HepG2 (cell line): ENCODE results near the gene SMAD7. TPM values are rescaled to one million over a fixed set of nuclear protein-coding genes. Genes with fewer than 3 reads are reported as not detected.

Source experiments
- KDM4B ChIP-seq: sonication (generic); formaldehyde crosslinking; IDR thresholded peaks from 2 replicates; pipeline ENCODE4 v1.4.0; 2020; ENCODE audit warnings: missing genetic modification reagents
- NFIB ChIP-seq: sonication (generic); formaldehyde crosslinking; IDR thresholded peaks from 2 replicates; pipeline ENCODE4 v1.9.0; 2021; ENCODE audit warnings: missing genetic modification reagents, mild to moderate bottlenecking, borderline replicate concordance
- NR1H2 ChIP-seq: sonication (generic); formaldehyde crosslinking; IDR thresholded peaks from 2 replicates; pipeline ENCODE4 v1.8.1; 2022; ENCODE audit warnings: low read depth, missing genetic modification reagents, borderline replicate concordance
- NR3C1 ChIP-seq: sonication (generic); formaldehyde crosslinking; IDR thresholded peaks from 2 replicates; pipeline ENCODE4 v1.4.0; 2020; ENCODE audit warnings: missing genetic modification reagents
- POLR2AphosphoS5 ChIP-seq: IDR thresholded peaks from 2 replicates; pipeline ENCODE4 v1.6.1; 2012; ENCODE audit warnings: low read depth, low read length
- ZBTB20 ChIP-seq: sonication (generic); formaldehyde crosslinking; IDR thresholded peaks from 2 replicates; pipeline ENCODE4 v1.8.1; 2023; ENCODE audit warnings: missing genetic modification reagents, low read depth, mild to moderate bottlenecking, borderline replicate concordance
- ZBTB7A ChIP-seq: sonication (generic); formaldehyde crosslinking; IDR thresholded peaks from 2 replicates; pipeline ENCODE4 v1.8.0; 2022; ENCODE audit warnings: mild to moderate bottlenecking, missing genetic modification reagents
- ZMYM2 ChIP-seq: sonication (generic); formaldehyde crosslinking; IDR thresholded peaks from 2 replicates; pipeline ENCODE4 v1.8.0; 2022; ENCODE audit warnings: mild to moderate bottlenecking, missing genetic modification reagents
- ZNF354B ChIP-seq: sonication (generic); formaldehyde crosslinking; IDR thresholded peaks from 2 replicates; pipeline ENCODE4 v1.8.0; 2022; ENCODE audit warnings: mild to moderate bottlenecking, missing genetic modification reagents
- ZNF510 ChIP-seq: sonication (generic); formaldehyde crosslinking; IDR thresholded peaks from 2 replicates; pipeline ENCODE4 v1.4.0; 2020; ENCODE audit warnings: low read depth, mild to moderate bottlenecking, missing genetic modification reagents
- ZNF552 ChIP-seq: sonication (generic); formaldehyde crosslinking; IDR thresholded peaks from 2 replicates; pipeline ENCODE4 v1.9.0; 2022; ENCODE audit warnings: missing genetic modification reagents, mild to moderate bottlenecking, borderline replicate concordance
- ZNF557 ChIP-seq: sonication (generic); formaldehyde crosslinking; IDR thresholded peaks from 2 replicates; pipeline ENCODE4 v1.4.0; 2020; ENCODE audit warnings: missing genetic modification reagents
- ZNF644 ChIP-seq: IDR thresholded peaks from 2 replicates; pipeline ENCODE4 v1.6.1; 2016; ENCODE audit warnings: low read depth
- ZNF879 ChIP-seq: sonication (generic); formaldehyde crosslinking; IDR thresholded peaks from 2 replicates; pipeline ENCODE4 v1.8.1; 2023; ENCODE audit warnings: missing genetic modification reagents
- polyA plus RNA-seq, 8 experiments: library from polyadenylated mRNA; depleted of rRNA in 3 of 8; stranded (reverse) in 7 of 8; unstranded in 1 of 8; fragments of >200 nt; fragmentation: Illumina TruSeq in 4 of 8; extraction: Trizol in 4 of 8; gene quantifications; 2 replicates each; pipeline versions ENCODE4 v1.2.1 to v1.2.3, GENCODE V29; 2011 to 2016; ENCODE audit warnings: low read depth in 4 of 8, missing spikeins in 1 of 8, mixed read lengths in 1 of 8; ENCODE audit not compliant: insufficient read depth in 1 of 8
- total RNA-seq, 5 experiments: library from RNA; depleted of rRNA; stranded (reverse); fragments of >200 nt; fragmentation: Illumina TruSeq; extraction: Trizol; gene quantifications; 2 replicates each; pipeline ENCODE4 v1.2.3, GENCODE V29; 2016; ENCODE audit warnings: low read depth in 1 of 5
- TF ChIP-seq, protein P1 (sequence below): sonication (generic); formaldehyde crosslinking; IDR thresholded peaks from 2 replicates; pipeline ENCODE4 v1.5.0; 2020; ENCODE audit warnings: missing genetic modification reagents, mild to moderate bottlenecking, borderline replicate concordance
- TF ChIP-seq, protein P2 (sequence below): sonication (generic); formaldehyde crosslinking; IDR thresholded peaks from 2 replicates; pipeline ENCODE4 v1.4.0; 2020; ENCODE audit warnings: mild to moderate bottlenecking, missing genetic modification reagents, borderline replicate concordance
- TF ChIP-seq, protein P3 (sequence below): sonication (generic); formaldehyde crosslinking; IDR thresholded peaks from 2 replicates; pipeline ENCODE4 v1.5.0; 2020; ENCODE audit warnings: missing genetic modification reagents
- TF ChIP-seq, protein P4 (sequence below): sonication (generic); formaldehyde crosslinking; IDR thresholded peaks from 2 replicates; pipeline ENCODE4 v1.5.1; 2020; ENCODE audit warnings: mild to moderate bottlenecking, missing genetic modification reagents, borderline replicate concordance

The SMAD7 gene
- total and polyA plus RNA-seq, 2 of the 13 experiments (the other 11 are each of a cell fraction or from before 2014, with no cell fraction given), result 17.4 to 24.7 TPM

DNA sequence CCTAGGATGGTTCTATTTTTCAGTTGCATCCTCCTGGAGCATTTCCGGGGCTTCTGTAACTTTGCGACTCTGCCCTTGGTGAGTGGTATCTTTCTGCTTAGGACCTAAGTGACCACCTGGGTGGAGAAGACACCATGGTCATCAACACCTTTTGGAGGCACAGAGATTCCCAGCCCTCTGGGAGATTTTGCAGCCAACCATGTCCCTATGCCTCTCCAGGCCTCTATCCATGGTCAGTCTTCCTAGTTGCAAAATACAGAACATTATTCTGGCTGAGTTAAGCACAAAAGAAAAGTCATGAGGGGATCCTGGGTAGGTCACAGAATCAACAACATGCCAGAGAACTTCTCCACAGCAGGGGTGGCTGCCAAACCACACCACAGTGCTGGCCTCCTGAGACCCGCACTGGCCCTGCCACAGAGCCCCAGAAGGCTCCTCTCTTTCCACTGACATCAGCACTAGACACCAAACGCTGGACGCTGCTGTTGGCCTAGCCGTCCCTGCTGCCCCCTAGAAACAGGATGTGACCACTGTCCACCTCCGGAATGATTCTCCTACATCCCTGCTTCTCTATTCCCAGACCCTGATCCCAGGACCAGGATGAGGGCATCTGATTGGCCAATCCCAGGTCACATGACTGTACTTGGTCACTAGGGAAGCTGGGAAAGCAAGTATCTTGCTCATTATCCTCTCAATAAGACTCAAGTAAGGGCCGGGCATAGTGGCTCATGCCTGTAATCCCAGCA lies 47.7 kb downstream of the SMAD7 start (continued):
- TF ChIP-seq ZBTB7A (CRISPR knock-in tag) (no peak), ZNF644 (CRISPR knock-in tag) (no peak), NR3C1 (no peak), NFIB (CRISPR knock-in tag) (no peak), ZBTB20 (CRISPR knock-in tag) (no peak), POLR2AphosphoS5 (peak; percentile 35; the same call in 1 of the 2 replicates), ZMYM2 (0 out of 2 replicates have a peak, but pooled peaks have one; percentile 32), ZNF552 (CRISPR knock-in tag) (no peak), KDM4B (CRISPR knock-in tag) (no peak), ZNF354B (CRISPR knock-in tag) (no peak), ZNF879 (CRISPR knock-in tag) (no peak), ZNF510 (CRISPR knock-in tag) (no peak), ZNF557 (CRISPR knock-in tag) (no peak), NR1H2 (no peak)
- TF ChIP-seq, protein P1, sequence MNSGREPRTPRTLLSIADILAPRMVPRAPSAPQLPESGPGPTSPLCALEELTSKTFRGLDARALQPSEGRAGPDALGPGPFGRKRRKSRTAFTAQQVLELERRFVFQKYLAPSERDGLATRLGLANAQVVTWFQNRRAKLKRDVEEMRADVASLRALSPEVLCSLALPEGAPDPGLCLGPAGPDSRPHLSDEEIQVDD (CRISPR knock-in tag), result no peak
- TF ChIP-seq, protein P2, sequence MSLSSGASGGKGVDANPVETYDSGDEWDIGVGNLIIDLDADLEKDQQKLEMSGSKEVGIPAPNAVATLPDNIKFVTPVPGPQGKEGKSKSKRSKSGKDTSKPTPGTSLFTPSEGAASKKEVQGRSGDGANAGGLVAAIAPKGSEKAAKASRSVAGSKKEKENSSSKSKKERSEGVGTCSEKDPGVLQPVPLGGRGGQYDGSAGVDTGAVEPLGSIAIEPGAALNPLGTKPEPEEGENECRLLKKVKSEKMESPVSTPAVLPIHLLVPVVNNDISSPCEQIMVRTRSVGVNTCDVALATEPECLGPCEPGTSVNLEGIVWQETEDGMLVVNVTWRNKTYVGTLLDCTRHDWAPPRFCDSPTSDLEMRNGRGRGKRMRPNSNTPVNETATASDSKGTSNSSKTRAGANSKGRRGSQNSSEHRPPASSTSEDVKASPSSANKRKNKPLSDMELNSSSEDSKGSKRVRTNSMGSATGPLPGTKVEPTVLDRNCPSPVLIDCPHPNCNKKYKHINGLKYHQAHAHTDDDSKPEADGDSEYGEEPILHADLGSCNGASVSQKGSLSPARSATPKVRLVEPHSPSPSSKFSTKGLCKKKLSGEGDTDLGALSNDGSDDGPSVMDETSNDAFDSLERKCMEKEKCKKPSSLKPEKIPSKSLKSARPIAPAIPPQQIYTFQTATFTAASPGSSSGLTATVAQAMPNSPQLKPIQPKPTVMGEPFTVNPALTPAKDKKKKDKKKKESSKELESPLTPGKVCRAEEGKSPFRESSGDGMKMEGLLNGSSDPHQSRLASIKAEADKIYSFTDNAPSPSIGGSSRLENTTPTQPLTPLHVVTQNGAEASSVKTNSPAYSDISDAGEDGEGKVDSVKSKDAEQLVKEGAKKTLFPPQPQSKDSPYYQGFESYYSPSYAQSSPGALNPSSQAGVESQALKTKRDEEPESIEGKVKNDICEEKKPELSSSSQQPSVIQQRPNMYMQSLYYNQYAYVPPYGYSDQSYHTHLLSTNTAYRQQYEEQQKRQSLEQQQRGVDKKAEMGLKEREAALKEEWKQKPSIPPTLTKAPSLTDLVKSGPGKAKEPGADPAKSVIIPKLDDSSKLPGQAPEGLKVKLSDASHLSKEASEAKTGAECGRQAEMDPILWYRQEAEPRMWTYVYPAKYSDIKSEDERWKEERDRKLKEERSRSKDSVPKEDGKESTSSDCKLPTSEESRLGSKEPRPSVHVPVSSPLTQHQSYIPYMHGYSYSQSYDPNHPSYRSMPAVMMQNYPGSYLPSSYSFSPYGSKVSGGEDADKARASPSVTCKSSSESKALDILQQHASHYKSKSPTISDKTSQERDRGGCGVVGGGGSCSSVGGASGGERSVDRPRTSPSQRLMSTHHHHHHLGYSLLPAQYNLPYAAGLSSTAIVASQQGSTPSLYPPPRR (CRISPR knock-in tag), result peak; percentile 14; the same call in 1 of the 2 replicates
- TF ChIP-seq, protein P3, sequence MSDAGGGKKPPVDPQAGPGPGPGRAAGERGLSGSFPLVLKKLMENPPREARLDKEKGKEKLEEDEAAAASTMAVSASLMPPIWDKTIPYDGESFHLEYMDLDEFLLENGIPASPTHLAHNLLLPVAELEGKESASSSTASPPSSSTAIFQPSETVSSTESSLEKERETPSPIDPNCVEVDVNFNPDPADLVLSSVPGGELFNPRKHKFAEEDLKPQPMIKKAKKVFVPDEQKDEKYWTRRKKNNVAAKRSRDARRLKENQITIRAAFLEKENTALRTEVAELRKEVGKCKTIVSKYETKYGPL, result no peak
- TF ChIP-seq, protein P4, sequence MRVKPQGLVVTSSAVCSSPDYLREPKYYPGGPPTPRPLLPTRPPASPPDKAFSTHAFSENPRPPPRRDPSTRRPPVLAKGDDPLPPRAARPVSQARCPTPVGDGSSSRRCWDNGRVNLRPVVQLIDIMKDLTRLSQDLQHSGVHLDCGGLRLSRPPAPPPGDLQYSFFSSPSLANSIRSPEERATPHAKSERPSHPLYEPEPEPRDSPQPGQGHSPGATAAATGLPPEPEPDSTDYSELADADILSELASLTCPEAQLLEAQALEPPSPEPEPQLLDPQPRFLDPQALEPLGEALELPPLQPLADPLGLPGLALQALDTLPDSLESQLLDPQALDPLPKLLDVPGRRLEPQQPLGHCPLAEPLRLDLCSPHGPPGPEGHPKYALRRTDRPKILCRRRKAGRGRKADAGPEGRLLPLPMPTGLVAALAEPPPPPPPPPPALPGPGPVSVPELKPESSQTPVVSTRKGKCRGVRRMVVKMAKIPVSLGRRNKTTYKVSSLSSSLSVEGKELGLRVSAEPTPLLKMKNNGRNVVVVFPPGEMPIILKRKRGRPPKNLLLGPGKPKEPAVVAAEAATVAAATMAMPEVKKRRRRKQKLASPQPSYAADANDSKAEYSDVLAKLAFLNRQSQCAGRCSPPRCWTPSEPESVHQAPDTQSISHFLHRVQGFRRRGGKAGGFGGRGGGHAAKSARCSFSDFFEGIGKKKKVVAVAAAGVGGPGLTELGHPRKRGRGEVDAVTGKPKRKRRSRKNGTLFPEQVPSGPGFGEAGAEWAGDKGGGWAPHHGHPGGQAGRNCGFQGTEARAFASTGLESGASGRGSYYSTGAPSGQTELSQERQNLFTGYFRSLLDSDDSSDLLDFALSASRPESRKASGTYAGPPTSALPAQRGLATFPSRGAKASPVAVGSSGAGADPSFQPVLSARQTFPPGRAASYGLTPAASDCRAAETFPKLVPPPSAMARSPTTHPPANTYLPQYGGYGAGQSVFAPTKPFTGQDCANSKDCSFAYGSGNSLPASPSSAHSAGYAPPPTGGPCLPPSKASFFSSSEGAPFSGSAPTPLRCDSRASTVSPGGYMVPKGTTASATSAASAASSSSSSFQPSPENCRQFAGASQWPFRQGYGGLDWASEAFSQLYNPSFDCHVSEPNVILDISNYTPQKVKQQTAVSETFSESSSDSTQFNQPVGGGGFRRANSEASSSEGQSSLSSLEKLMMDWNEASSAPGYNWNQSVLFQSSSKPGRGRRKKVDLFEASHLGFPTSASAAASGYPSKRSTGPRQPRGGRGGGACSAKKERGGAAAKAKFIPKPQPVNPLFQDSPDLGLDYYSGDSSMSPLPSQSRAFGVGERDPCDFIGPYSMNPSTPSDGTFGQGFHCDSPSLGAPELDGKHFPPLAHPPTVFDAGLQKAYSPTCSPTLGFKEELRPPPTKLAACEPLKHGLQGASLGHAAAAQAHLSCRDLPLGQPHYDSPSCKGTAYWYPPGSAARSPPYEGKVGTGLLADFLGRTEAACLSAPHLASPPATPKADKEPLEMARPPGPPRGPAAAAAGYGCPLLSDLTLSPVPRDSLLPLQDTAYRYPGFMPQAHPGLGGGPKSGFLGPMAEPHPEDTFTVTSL (CRISPR knock-in tag), result no peak
